Nucleus accumbens (tissue), 56 donors: ENCODE results near the gene TASP1.
"Not testable (repeated sequence)": the region's sequence is repeated elsewhere in the genome, so short reads cannot be mapped to it uniquely, and the experiment has no call there.

Source experiments
- DNase-seq, 56 donors: peaks; one replicate each; lab custom pipeline; 2025; lab: John Stamatoyannopoulos, UW

The TASP1 gene

DNA sequence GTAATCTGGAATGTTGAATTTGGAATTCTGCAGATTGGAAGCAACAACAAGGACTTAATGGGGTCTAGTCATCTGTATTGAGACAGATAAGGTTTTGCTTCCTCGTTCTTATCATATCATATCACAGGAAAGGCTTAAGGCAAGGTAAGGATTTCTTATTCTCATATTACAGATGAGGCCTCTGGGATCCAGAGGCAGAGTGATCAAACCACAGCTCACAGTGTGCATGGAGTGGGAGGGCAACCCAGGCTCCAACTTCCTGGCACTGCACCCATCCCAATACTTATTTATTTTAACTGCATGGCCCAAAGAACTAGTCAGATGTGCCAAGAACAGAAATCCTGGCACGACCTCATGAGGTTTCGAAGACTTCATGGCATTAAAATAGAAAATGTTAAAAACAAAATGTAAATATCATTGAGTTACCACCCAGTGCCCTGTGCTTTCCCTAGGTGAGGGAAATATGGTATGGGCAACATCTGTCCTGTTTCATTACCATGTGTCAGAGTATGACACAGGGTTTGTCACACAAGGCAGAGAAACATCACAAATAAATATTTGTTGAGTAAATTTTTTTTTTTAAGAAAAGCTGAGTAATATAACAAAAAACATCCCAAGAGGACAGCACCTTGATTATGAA is 225.8 kb downstream of the TASP1 start:
- DNase-seq, result no peak

DNA sequence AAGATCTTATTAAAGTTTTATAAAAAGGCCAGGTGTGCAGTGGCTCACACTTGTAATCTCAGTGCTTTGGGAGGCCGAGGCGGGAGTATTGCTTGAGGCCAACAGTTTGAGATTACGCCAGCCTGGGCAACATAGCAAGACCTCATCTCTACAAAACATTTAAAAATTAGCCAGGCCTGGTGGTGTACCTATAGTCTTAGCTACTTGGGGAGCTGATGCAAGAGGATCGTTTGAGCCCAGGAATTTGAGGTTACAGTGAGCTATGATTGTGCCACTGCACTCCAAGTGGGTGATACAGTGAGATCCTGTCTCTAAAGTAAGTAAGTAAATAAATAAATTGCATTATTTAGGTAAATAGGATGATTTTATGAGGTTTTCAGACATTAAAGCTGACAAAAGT is 234.4 kb downstream of the TASP1 start:
- no peak for DNase-seq

DNA sequence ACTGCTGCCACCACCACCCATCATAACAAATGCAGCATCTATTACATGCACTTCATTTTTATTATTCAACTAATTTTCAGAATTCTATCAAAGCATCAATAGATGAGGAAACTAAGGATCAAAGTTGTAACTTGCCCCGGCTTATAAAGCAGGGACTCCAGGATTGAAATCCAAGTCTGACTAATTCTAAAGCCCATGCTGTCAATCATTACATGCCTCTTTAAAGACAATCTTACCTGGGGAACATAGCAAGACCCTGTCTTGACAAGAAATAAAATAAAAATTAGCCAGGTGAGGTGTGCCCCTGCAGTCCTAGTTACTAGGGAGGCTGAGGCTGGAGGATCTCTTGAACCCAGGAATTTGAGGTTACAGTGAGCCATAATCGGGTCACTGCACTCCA is 235.3 kb downstream of the TASP1 start:
- DNase-seq, result no peak

DNA sequence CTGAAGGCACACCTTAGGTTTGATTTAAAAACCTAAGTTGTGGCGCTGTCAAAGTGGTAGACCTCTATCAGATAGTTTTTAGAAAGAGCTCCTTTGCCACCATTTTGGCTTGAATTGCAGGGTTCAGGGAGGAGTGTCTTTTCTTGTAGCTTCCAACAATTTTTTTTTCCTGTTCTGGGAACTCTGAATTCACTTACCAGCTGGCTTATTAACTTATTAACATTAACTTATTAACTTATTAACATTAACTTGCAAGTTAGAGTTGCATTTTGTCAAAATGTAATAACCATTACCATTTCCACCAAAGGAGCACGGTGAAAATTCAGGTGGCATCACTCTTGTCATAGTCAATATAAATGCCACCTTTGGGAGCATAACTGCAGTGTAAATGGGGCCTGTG is 235.7 kb downstream of the TASP1 start:
- no peak for DNase-seq

DNA sequence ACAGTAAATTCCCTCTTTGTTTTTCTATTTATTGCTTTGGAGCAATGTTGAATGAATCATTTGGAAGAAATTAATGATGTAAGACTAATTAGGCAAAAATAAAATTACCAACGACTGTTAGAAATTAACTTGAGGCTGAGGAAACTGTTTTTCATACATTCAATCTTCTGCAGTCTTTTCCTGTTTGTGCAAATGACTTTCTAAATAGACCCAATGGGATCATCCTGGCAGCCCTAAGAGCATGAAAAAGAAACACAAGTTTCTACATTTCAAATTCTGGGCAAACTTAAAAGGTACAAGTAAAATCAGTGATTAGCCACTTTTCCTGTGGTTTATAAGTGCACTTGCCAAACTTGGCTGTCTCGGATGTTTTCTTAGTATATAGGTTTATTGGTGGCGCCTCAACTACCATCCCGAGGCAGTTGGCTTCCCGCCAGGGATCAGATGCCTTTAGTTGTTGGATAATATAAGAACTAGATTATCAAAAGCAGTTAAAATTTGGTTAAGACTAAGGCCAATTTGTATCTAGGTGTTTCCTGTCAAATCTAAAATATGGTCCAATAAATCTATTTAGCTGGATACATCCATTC is 236.5 kb downstream of the TASP1 start:
- no peak for DNase-seq

DNA sequence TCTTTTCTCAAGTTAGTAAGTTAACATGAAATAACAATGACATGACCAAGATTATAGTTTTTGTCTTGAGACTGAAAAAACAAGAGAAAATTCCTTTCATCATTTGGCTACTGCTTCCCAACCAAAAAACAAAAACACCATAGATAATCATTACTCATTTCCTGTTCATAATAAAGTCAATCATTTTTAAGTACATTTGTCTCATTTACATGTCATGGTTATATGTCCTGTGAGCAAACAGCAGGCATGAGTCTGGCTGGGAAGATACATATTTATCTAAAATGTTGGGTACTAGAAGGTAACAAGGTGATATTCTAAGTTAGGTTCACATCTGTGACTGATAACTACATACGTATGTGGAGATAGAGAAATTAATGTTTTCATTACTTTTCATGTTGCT is 237.1 kb downstream of the TASP1 start:
- DNase-seq, result no peak

DNA sequence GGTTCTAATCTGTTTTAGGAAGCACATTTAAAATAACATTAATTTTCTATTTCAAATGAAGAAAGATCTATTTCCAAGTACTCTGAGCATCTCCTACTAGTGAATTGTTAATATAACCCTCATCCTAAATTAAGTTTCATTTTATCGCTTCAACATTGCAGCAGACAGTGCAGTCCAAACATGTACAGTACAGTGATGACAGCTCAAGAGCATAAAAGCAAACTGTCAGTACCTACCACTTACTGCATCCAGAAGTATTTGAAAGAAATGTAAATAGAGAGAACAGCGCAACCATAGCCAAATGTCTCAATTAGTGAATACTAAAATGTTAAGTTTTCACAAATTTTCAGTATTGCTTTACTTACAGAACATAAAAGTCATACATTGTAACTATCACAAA is 238.3 kb downstream of the TASP1 start:
- no peak for DNase-seq

DNA sequence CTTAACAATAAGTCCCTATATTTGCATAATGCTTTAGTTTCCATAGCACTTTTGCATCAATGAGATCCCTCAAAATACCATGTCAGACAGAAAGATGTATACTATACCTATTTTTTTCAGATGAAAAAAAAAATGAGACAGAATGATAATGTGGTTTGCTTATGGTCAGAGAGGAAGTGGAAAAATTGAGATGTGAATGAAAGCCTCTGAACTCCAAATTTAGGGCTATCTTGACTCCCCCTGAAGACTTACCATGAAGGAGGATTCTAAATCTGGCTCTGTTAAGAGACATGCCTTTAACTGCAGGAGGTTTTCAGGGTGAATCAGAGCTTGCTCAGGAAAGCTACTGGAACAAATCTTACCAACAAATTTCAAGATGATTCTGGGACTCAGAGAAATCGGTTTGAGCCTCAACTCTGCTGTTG is 241.4 kb downstream of the TASP1 start:
- DNase-seq, result no peak

DNA sequence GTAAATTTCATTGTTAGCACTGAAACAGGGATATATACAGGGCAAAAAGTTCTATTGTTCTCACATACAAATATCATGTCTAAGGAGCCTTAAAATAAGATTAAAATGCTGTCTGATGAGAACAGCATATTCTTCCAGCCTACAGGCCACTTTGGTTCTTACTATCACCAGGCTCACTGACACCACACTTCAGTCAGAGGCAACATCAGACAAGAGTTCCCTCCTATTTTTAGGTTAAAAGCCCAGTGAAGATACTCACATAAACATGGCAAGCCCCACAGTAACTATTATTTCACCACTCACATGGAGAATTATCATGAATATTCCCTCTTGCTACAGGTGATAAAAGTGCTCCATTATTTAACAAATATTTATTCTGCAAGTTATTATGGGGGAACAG is 241.9 kb downstream of the TASP1 start:
- no peak for DNase-seq

DNA sequence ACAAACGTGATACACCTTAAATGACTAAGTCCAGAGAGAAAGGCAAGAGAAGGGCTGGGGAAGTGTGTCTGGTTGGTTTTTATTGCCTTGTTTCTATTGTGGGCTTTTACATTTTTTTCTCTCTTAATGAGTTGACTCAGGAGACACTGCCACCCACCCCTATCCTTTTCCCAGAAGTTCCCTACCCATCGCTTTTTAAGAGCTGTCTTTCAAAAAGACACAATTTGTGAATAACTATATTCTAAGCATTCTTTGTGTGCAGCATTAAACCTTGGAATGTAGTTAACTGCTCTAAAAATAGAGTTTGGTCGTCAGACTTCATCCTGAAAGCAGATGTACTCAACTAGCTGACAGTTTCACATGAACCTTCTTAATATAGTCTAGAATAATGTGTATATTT is 242.7 kb downstream of the TASP1 start:
- peak in 1 of 56 donors; percentile 4 for DNase-seq

DNA sequence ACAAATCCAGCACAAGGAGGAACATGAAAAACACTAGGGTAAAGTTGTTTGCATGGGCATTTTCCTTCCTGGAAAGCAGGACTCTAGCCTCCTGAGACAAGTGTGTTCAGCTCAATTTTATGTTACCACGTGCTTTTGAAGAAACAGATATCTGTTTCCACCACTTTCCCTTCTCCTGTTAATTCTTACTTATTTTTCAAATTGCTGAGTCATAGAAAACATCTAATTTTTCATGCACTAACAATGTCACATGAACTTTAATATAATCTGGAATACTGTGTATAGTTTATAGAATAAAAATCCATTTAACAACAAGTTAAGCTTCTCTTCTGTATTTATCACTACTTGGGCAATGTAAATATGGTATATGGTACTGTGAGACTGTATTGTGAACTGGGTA is 243.5 kb downstream of the TASP1 start:
- no peak for DNase-seq

DNA sequence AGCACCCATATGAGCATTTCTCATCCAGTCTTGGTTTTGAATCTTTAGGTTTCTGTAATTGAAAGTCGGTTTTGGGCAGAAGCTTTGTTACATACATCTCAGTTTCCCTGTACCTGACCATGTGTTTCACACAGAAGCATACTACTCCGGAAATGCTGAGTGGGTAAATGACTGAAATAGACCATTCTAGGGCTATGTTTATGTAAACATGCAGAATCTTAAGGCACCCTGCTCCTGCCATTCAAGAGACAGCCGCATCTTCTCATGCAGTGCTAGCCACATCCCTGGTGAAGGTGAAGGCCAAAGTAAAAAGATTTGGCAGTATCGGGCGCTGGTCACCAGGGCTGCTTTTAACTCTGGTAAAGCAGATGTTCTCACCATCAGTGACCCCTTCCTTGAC is 246.3 kb downstream of the TASP1 start:
- DNase-seq, result no peak

DNA sequence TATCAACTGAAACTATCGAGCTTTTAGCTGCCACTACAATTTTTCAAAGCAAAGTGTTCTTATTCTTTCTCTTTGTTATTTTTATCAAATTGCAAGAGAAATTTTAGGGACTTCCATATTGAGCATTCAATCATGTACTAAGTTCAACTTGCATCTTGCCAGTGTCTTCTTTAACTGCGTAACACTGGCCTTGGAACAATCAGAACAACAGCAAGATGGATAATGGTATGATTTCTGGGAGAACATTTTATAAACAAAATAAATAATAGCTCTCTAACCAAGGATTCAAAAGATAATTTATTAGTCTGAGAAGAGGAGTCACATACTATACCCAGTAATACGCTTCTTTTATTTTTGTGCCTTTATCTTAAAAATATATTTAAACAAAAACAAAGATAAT is 249.6 kb downstream of the TASP1 start:
- DNase-seq, result no peak

DNA sequence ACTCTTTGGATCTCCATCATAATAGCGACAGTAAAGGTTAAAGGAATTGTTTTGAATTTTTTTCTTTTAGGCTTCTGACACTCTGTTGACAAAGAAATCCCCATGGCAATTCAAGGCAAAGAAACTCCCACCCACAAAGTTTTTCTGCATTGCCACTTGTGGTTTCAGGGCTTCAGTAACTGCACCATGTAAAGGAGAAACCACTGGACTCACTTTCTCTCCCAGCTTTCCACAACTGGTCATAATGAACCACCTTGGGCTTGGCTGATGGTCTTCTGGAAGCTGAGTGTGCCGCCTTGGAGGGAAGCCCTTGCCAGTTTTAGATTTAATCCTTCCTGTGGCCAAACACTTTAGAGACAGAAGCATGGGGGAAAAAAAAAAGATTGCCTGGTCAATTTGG is 254.6 kb downstream of the TASP1 start:
- no peak for DNase-seq

DNA sequence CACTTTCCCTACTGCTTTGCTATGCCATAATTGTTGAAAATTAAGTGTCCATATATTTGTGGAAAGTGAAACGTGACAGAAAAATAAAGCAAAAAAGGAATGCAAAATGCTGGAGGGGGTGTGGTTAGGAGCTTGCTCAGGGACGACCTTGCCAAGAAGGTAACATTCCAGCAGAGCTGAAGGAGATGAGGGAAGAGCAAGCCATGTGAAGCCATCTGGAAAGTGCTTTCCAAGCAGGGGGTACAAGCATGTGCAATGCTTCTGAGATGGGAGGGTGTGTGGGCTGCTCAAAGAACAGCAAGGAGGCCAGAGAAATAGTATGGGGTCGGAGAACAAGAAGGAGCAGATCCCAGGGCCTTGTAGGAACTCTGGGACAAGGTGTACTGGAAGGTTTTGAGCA is 255.9 kb downstream of the TASP1 start:
- DNase-seq, result no peak

DNA sequence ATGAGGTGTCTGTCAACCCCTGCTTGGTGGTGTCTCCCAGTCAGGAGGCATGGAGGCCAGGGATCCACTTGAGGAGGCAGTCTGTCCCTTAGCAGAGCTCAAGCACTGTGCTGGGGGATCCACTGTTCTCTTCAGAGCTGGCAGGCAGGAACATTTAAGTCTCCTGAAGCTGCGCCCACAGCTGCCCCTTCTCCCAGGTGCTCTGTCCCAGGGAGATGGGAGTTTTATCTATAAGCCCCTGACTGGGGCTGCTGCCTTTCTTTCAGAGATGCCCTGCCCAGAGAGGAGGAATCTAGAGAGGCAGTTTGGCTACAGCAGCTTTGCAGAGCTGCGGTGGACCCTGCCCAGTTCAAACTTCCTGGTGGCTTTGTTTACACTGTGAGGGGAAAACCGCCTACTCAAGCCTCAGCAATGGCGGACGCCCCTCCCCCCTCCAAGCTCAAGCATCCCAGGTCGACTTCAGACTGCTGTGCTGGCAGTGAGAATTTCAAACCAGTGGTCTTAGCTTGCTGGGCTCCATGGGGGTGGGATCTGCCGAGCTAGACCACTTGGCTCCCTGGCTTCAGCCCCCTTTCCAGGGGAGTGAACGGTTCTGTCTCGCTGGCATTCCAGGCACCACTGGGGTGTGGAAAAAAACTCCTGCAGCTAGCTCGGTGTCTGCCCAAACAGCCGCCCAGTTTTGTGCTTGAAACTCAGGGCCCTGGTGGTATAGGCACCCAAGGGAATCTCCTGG is 258.1 kb downstream of the TASP1 start:
- DNase-seq, result not testable (repeated sequence)

DNA sequence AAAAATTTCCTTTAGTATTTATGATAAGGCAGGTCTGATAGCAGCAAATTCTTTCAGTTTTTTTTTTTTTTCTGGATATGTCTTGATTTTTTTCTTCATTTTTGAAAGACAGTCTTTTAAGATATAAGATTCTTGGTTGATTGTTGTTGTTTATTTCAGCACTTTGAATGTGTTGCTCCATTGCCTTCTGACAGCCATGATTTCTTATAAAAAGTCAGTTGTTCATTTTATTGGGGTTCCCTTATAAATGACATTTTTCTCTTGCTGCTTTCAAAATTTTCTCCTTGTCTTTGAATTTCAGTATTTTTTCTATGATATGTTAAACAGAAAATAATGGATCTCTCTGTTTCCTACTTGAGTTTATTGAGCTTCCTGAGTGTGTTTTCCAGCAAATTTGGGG is 265.3 kb downstream of the TASP1 start:
- DNase-seq, result no peak

DNA sequence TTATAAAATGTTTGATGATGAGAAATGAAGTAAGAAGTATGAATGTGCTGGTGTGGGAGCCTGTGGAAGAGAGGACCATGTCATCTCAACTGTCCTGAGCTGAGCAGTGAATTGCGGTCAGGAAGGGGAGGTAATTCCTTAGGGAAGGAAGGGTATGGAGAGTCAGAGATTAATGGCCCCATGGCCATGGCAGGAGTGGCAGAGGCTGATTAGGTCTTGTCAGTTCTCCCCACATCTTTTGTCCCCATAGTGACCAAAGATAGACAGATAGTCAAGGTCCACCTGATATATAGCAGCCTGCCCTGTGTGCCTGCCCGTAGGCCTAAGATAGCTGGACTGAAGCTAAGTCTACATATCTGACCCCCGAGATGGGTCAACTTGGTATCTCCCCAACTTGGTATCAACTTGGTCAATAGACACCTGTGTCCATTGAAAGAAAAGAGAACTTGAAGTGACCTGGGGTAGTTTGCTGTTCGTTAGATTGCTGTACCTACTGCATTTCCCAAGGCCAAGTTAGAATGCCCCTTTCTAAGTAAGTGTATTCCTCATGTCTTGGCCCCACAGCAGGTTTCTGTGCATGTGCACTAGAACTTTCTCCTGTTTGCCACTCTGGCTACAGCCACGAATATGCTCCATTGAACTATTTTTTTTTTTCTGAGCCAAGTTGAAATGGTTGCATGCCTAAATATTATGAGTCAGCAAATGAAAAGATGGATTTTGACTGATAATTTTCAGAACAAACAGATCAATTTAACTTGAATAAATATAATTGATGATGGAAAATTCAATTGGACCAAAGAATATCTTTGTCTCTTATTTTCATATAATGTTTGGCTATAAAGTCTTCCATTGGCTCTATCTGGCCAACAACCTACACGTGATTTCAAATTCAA is 274.2 kb downstream of the TASP1 start:
- DNase-seq, result no peak

DNA sequence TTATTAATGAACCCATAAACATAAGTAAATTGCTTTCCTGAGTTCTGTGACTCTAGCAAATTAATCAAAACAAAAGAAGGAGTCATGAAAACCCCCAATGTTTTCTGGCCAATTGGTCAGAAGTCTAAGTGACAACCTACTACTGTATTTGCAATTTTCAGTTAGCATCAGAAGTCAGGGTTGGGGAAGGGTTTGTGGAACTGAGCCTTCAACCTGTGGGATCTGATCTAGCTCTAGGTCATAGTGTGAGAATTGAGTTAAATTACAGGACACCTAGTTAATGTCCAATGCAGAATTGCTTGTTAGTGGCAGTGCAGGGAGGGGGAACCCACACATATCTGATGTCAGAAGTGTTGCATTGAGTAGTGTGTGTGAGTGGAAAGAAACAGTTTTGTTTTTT is 275.3 kb downstream of the TASP1 start:
- DNase-seq, result no peak

DNA sequence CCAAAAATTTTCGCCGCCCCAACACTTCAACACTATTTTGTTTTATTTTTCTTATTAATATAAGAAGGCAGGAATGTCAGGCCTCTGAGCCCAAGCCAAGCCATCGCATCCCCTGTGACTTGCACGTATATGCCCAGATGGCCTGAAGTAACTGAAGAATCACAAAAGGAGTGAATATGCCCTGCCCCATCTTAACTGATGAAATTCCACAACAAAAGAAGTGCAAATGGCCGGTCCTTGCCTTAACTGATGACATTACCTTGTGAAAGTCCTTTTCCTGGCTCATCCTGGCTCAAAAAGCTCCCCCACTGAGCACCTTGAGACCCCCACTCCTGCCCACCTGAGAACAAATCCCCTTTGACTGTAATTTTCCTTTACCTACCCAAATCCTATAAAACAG is 276.6 kb downstream of the TASP1 start:
- DNase-seq, result not testable (repeated sequence)

DNA sequence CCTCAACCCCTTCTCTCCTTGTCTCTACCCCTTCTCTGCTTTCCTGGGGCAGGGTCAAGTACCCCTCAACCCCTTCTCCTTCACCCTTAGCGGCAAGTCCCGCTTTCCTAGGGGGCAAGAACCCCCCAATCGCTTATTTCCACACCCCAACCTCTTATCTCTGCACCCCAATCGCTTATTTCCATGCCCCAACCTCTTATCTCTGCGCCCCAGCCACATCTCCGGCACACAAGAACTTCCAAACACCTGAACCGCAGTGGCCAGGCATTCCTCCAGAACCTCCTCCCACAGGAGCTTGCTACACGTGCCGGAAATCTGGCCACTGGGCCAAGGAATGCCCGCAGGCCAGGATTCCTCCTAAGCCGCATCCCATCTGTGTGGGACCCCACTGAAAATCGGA is 279.8 kb downstream of the TASP1 start:
- not testable (repeated sequence) for DNase-seq
